ENCODE results near the gene GALK1.
"Not testable (repeated sequence)": the region's sequence is repeated elsewhere in the genome, so short reads cannot be mapped to it uniquely, and the experiment has no call there.

GALK1 gene

GRCh38 chr17:75763613-75764416 lies 1.2 kb downstream of the GALK1 start:
- DNase-seq, result no peak

GRCh38 chr17:75763269-75763607 lies 1.8 kb downstream of the GALK1 start:
- no peak for DNase-seq

- DNase-seq, result no peak
Measured at GRCh38 chr17:75762513-75763268, 2.3 kb downstream of the GALK1 start.

GRCh38 chr17:75759978-75760640 lies 4.9 kb downstream of the GALK1 start:
- not testable (repeated sequence) for DNase-seq

GRCh38 chr17:75759457-75759856 lies 5.5 kb downstream of the GALK1 start:
- no peak for DNase-seq

- no peak for DNase-seq
Measured at GRCh38 chr17:75758131-75758905, 6.7 kb downstream of the GALK1 start.

- no peak for DNase-seq
Measured at GRCh38 chr17:75757086-75757681, 7.8 kb downstream of the GALK1 start.

GRCh38 chr17:75756451-75757085 lies 8.4 kb downstream of the GALK1 start:
- DNase-seq, result no peak

GRCh38 chr17:75755990-75756389 lies 9.0 kb downstream of the GALK1 start:
- DNase-seq, result no peak

GRCh38 chr17:75755205-75755901 lies 9.6 kb downstream of the GALK1 start:
- DNase-seq, result no peak

GRCh38 chr17:75754378-75755204 lies 10.4 kb downstream of the GALK1 start:
- no peak for DNase-seq

- DNase-seq, result peak; percentile 61
Measured at GRCh38 chr17:75753514-75754377, 11.2 kb downstream of the GALK1 start.

GRCh38 chr17:75752802-75753513 lies 12.0 kb downstream of the GALK1 start:
- no peak for DNase-seq

- no peak for DNase-seq
Measured at GRCh38 chr17:75752405-75752709, 12.6 kb downstream of the GALK1 start.

GRCh38 chr17:75751676-75752404 lies 13.2 kb downstream of the GALK1 start:
- no peak for DNase-seq

GRCh38 chr17:75750661-75751423 lies 14.2 kb downstream of the GALK1 start:
- no peak for DNase-seq

Measured in midbrain (tissue), 1 donor.